Measurements from ENCODE around the gene SUSD2. TPM values are rescaled to one million over a fixed set of nuclear protein-coding genes. Genes with fewer than 3 reads are reported as not detected.

Gene SUSD2
- total RNA-seq, 2 donors from 2014 or later: 0.55 to 0.60 TPM

GRCh38 chr22:24170632-24171031 lies 10.7 kb upstream of the SUSD2 start:
- ATAC-seq (replicated peaks in 1 of 2) (no peak), DNase-seq (no peak)
- H3K36me3 Mint-ChIP-seq (ENCODE audit: insufficient read depth in 2 of 2): peaks cover 0 to 2% of the 10 kb centered on the region in 2 donors
- no peak overlapping the region for H3K4me3 Mint-ChIP-seq
- H3K4me1 Mint-ChIP-seq (ENCODE audit: low read depth): no peaks in the 10 kb centered on the region
- H3K9me3 Mint-ChIP-seq: no peaks in the 10 kb centered on the region
- no peak overlapping the region for H3K27ac Mint-ChIP-seq
- H3K27me3 Mint-ChIP-seq (ENCODE audit: low read depth): no peaks in the 10 kb centered on the region

- no peaks in the 10 kb centered on the region for H3K9me3 Mint-ChIP-seq
- no peak overlapping the region for H3K27ac Mint-ChIP-seq
- H3K4me1 Mint-ChIP-seq (ENCODE audit: low read depth): no peaks in the 10 kb centered on the region
- no peak for DNase-seq
- H3K36me3 Mint-ChIP-seq (ENCODE audit: insufficient read depth in 2 of 2): peaks cover 0 to 2% of the 10 kb centered on the region in 2 donors
- ATAC-seq (replicated peaks in 1 of 2): no peak
- H3K4me3 Mint-ChIP-seq: no peak overlapping the region
- H3K27me3 Mint-ChIP-seq (ENCODE audit: low read depth): no peaks in the 10 kb centered on the region
Measured at GRCh38 chr22:24171822-24172221, 9.5 kb upstream of the SUSD2 start.

DNA sequence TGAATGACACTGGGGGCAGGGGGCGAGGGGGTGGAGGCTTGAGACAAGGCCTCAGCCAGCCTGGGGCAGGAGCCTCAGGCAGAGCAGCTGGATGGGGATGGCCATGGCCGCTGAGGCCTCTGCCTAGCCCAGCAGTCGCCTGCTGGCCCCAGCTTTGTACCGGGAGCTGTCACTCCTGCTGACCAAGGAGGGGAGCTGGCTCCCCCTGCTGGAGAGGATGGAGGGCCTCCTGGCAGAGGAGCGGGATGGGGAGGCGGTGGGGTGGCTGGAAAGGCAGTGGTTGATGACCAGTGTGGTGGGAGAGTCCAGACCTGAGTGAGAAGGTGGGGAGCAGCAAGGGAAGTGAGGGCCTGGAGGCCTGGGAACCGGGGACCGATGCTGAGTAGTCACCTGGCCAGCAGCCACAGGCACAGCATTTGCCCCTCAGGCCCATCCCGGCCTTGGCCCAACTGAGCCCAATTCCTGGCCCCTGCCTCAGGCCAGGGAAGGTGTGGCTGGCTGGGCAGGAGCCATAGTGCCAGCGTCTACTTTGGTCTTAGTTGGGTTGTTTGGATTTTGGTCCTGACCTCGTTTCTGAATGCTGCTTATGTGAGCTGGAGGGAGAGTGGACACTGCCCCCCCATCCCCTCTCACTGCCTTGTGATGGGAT lies 6.0 kb upstream of the SUSD2 start:
- Mint-ChIP-seq H3K4me3 (no peak overlapping the region), H3K36me3 (ENCODE audit: insufficient read depth in 2 of 2) (no peaks in the 10 kb centered on the region), H3K9me3 (no peaks in the 10 kb centered on the region), H3K27ac (no peak overlapping the region), H3K27me3 (ENCODE audit: low read depth) (no peaks in the 10 kb centered on the region), H3K4me1 (ENCODE audit: low read depth) (no peaks in the 10 kb centered on the region)
- ATAC-seq (replicated peaks in 1 of 2): peak; percentile 60 to 66
- DNase-seq: peak; percentile 73 to 78

GRCh38 chr22:24176040-24176439 lies 5.2 kb upstream of the SUSD2 start:
- no peaks in the 10 kb centered on the region for H3K36me3 Mint-ChIP-seq (ENCODE audit: insufficient read depth in 2 of 2)
- DNase-seq: no peak

DNA sequence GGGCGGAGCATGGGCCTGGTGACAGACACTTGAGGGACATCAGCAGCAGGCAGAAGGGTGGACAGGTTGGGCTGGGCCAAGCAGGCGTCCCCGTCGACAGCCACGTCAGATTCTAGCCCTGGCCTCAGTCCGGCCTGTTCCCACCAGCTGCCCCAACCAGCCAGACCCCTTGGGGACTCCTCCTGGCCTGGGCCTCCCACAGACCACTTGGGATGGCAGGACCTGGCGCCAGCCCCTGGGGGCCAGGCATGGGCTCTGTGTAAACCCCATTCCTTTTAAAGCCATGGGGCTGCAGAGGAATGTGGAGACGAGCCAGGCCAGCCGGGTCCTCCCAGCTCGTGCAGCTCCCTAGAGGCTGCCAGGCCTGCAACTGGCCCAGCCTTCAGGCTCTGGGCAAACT lies 4.7 kb upstream of the SUSD2 start:
- Mint-ChIP-seq H3K4me3 (no peak overlapping the region), H3K27me3 (ENCODE audit: low read depth) (no peaks in the 10 kb centered on the region), H3K4me1 (ENCODE audit: low read depth) (no peaks in the 10 kb centered on the region), H3K9me3 (no peaks in the 10 kb centered on the region), H3K27ac (no peak overlapping the region), H3K36me3 (ENCODE audit: insufficient read depth in 2 of 2) (no peaks in the 10 kb centered on the region)
- ATAC-seq (replicated peaks in 1 of 2) (no peak), DNase-seq (no peak)

More at GRCh38 chr22:24176040-24176439, 5.2 kb upstream of the SUSD2 start:
- H3K27ac Mint-ChIP-seq: no peak overlapping the region
- no peaks in the 10 kb centered on the region for H3K4me1 Mint-ChIP-seq (ENCODE audit: low read depth)
- no peaks in the 10 kb centered on the region for H3K9me3 Mint-ChIP-seq
- no peaks in the 10 kb centered on the region for H3K27me3 Mint-ChIP-seq (ENCODE audit: low read depth)
- no peak overlapping the region for H3K4me3 Mint-ChIP-seq
- ATAC-seq (replicated peaks in 1 of 2): no peak

GRCh38 chr22:24177045-24177444 lies 4.2 kb upstream of the SUSD2 start:
- Mint-ChIP-seq H3K27me3 (ENCODE audit: low read depth) (no peaks in the 10 kb centered on the region), H3K4me3 (no peak overlapping the region), H3K4me1 (ENCODE audit: low read depth) (no peaks in the 10 kb centered on the region), H3K9me3 (no peaks in the 10 kb centered on the region), H3K27ac (no peak overlapping the region), H3K36me3 (ENCODE audit: insufficient read depth in 2 of 2) (no peaks in the 10 kb centered on the region)
- no peak for ATAC-seq (replicated peaks in 1 of 2)
- no peak for DNase-seq

- ATAC-seq (replicated peaks in 1 of 2): no peak
- no peaks in the 10 kb centered on the region for H3K4me1 Mint-ChIP-seq (ENCODE audit: low read depth)
- no peaks in the 10 kb centered on the region for H3K9me3 Mint-ChIP-seq
- no peaks in the 10 kb centered on the region for H3K27me3 Mint-ChIP-seq (ENCODE audit: low read depth)
- H3K36me3 Mint-ChIP-seq (ENCODE audit: insufficient read depth in 2 of 2): no peaks in the 10 kb centered on the region
- no peak overlapping the region for H3K27ac Mint-ChIP-seq
- DNase-seq: no peak
- no peak overlapping the region for H3K4me3 Mint-ChIP-seq
Measured at GRCh38 chr22:24177456-24177855, 3.8 kb upstream of the SUSD2 start.

GRCh38 chr22:24178021-24178431 lies 3.3 kb upstream of the SUSD2 start:
- Mint-ChIP-seq H3K9me3 (no peaks in the 10 kb centered on the region), H3K27me3 (ENCODE audit: low read depth) (no peaks in the 10 kb centered on the region), H3K4me1 (ENCODE audit: low read depth) (no peaks in the 10 kb centered on the region), H3K36me3 (ENCODE audit: insufficient read depth in 2 of 2) (no peaks in the 10 kb centered on the region), H3K27ac (no peak overlapping the region), H3K4me3 (no peak overlapping the region)
- no peak for ATAC-seq (replicated peaks in 1 of 2)
- no peak for DNase-seq

DNA sequence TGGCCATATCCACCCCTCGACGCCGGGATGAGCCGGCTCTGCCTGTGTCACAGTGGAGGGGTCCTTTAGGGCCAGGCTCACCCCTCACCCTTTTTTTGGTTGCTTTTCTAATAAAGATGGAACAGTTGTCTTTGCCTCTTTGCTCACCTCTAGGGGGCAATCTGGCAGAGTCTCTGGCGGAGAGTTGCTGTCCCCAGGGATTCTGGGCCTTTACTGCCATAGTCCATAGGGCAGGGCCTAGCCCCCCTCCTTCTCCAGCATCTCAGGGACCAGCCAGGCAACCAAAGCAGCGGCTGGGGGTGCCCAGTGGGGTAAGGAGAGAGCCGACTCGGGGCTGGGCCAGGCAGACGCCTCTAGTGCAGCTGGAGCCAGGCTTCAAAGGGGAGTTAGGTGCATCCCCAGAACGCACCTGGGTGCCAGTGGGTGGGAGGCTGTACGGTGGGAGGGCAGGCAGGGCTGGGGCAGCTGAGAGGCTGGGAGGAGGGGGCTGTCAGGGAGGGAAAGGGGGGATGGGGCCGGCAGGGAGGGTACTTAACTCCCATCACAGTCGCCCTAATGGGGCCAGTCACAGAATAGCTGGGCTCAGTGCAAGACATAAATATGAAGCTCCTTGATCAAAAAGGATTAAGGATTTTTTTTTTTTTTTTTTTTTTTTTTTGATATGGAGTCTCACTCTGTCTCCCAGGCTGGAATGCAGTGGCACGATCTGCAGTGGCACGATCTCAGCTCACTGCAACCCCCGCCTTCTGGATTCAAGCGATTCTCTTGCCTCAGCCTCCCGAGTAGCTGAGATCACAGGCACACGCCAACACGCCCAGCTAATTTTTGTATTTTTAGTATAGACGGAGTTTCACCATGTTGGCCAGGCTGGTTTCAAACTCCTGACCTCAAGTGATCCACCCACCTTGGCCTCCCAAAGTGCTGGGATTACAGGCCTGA lies 2.5 kb upstream of the SUSD2 start:
- ATAC-seq (replicated peaks in 1 of 2) (no peak), DNase-seq (no peak)
- no peaks in the 10 kb centered on the region for H3K27me3 Mint-ChIP-seq (ENCODE audit: low read depth)
- no peak overlapping the region for H3K27ac Mint-ChIP-seq
- no peaks in the 10 kb centered on the region for H3K36me3 Mint-ChIP-seq (ENCODE audit: insufficient read depth in 2 of 2)
- no peaks in the 10 kb centered on the region for H3K4me1 Mint-ChIP-seq (ENCODE audit: low read depth)
- H3K9me3 Mint-ChIP-seq: no peaks in the 10 kb centered on the region
- H3K4me3 Mint-ChIP-seq: no peak overlapping the region

- no peak overlapping the region for H3K4me3 Mint-ChIP-seq
- H3K4me1 Mint-ChIP-seq (ENCODE audit: low read depth): no peaks in the 10 kb centered on the region
- no peak overlapping the region for H3K27ac Mint-ChIP-seq
- H3K9me3 Mint-ChIP-seq: no peaks in the 10 kb centered on the region
- no peak for ATAC-seq (replicated peaks in 1 of 2)
- H3K27me3 Mint-ChIP-seq (ENCODE audit: low read depth): no peaks in the 10 kb centered on the region
- H3K36me3 Mint-ChIP-seq (ENCODE audit: insufficient read depth in 2 of 2): no peaks in the 10 kb centered on the region
- DNase-seq: no peak
Measured at GRCh38 chr22:24179478-24180210, 1.6 kb upstream of the SUSD2 start.

DNA sequence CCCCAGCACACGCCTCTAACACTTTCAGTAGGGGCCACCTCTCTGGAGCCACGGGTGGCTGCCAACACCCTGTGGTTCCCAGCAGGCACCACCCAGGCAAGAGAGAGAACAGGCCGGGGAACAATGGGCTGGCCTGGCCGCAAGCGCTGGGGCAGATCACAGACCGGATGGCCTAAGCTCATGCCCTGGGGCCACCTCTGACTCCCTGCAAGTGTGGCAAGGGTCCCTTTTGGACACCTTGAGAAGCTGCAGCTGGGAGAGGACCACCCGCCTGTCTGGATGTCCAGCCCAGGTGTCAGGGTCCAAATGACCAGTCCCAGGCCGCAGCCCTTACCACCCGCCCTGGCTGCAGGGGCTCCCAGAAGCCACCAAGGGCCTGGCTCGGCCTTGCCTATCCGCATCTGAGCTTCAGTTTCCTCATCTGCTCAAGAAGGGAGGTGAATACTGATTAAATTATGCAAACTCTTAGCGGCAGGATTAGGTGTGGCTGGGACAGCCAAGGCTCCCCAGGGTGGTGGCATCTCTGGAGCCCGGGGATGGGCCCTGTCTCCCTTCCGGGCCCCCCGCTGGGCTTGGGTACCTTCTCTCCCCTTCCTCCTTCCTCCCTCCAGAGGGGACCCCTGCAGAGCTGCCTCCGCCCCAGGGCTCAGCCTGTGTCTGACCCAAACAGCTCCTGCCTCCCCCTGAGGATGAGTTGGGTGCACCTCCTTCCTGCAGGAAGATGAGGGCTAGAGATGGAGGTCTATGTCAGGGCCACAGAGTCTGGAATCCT lies 785 bp upstream of the SUSD2 start:
- no peak overlapping the region for H3K27ac Mint-ChIP-seq
- H3K4me1 Mint-ChIP-seq (ENCODE audit: low read depth): no peaks in the 10 kb centered on the region
- no peak for DNase-seq
- no peak for ATAC-seq (replicated peaks in 1 of 2)
- no peaks in the 10 kb centered on the region for H3K9me3 Mint-ChIP-seq
- H3K4me3 Mint-ChIP-seq: no peak overlapping the region
- no peaks in the 10 kb centered on the region for H3K27me3 Mint-ChIP-seq (ENCODE audit: low read depth)
- no peaks in the 10 kb centered on the region for H3K36me3 Mint-ChIP-seq (ENCODE audit: insufficient read depth in 2 of 2)

GRCh38 chr22:24181996-24182899 lies 961 bp downstream of the SUSD2 start:
- Mint-ChIP-seq H3K9me3 (no peaks in the 10 kb centered on the region), H3K4me1 (ENCODE audit: low read depth) (no peaks in the 10 kb centered on the region), H3K36me3 (ENCODE audit: insufficient read depth in 2 of 2) (no peaks in the 10 kb centered on the region), H3K4me3 (no peak overlapping the region), H3K27ac (no peak overlapping the region), H3K27me3 (ENCODE audit: low read depth) (no peaks in the 10 kb centered on the region)
- peak in 1 of 2 donors; percentile 21 for DNase-seq
- no peak for ATAC-seq (replicated peaks in 1 of 2)

Data from activated T-cell treated with anti-CD3 and anti-CD28 coated beads, Interleukin-2, amount 50 U/mL, for 72 hours (primary cell).